GM21447 (cell line): ENCODE results near the gene LST1.
"Not testable (repeated sequence)": the region's sequence is repeated elsewhere in the genome, so short reads cannot be mapped to it uniquely, and the experiment has no call there.

Experiments used
- ATAC-seq: cut with Tn5 transposase; IDR thresholded peaks from one replicate; pipeline ENCODE4 v1.9.1; 2021; ENCODE audit not compliant: unreplicated experiment

Gene LST1

GRCh38 chr6:31586008-31586407 lies at the start of gene LST1:
Gene LST1, plus strand, starts transcription at chr6:31586277. Its CDS starts 1,023 bp downstream, at chr6:31587300.
- no peak for ATAC-seq

- no peak for ATAC-seq
Measured at GRCh38 chr6:31538805-31539400, 47.2 kb upstream of the LST1 start.

GRCh38 chr6:31540640-31541039 lies 45.4 kb upstream of the LST1 start:
- no peak for ATAC-seq

- no peak for ATAC-seq
Measured at GRCh38 chr6:31541059-31541657, 44.9 kb upstream of the LST1 start.

GRCh38 chr6:31541658-31542521 lies 44.2 kb upstream of the LST1 start, which contains the start of gene DDX39B:
Gene DDX39B, minus strand, starts transcription at chr6:31542003. Its CDS starts 1,471 bp downstream, at chr6:31540532.
- peak; percentile 67 for ATAC-seq

- no peak for ATAC-seq
Measured at GRCh38 chr6:31543639-31544038, 42.4 kb upstream of the LST1 start.

- no peak for ATAC-seq
Measured at GRCh38 chr6:31544676-31545075, 41.4 kb upstream of the LST1 start.

- no peak for ATAC-seq
Measured at GRCh38 chr6:31545291-31545690, 40.8 kb upstream of the LST1 start.

GRCh38 chr6:31546339-31546957 lies 39.6 kb upstream of the LST1 start, which contains the start of gene ATP6V1G2:
Gene ATP6V1G2, minus strand, starts transcription at chr6:31546608. Its CDS starts 49 bp downstream, at chr6:31546559.
- ATAC-seq = peak; percentile 44

- ATAC-seq = peak; percentile 65
Measured at GRCh38 chr6:31546958-31547726, 38.9 kb upstream of the LST1 start, which contains the start of gene NFKBIL1. Gene NFKBIL1, plus strand, starts transcription at chr6:31547608. Its CDS starts 87 bp downstream, at chr6:31547695.

- no peak for ATAC-seq
Measured at GRCh38 chr6:31547727-31548543, 38.1 kb upstream of the LST1 start.

GRCh38 chr6:31548544-31548873 lies 37.6 kb upstream of the LST1 start:
- no peak for ATAC-seq

GRCh38 chr6:31551371-31551770 lies 34.7 kb upstream of the LST1 start:
- not testable (repeated sequence) for ATAC-seq

- no peak for ATAC-seq
Measured at GRCh38 chr6:31556307-31556706, 29.8 kb upstream of the LST1 start.

GRCh38 chr6:31557443-31558317 lies 28.4 kb upstream of the LST1 start:
- no peak for ATAC-seq

GRCh38 chr6:31558318-31558625 lies 27.8 kb upstream of the LST1 start:
- ATAC-seq = no peak

- ATAC-seq = no peak
Measured at GRCh38 chr6:31558631-31559500, 27.2 kb upstream of the LST1 start.

GRCh38 chr6:31559606-31559957 lies 26.5 kb upstream of the LST1 start:
- ATAC-seq = peak; percentile 1
